Body of pancreas (tissue), 4 donors: ENCODE measurements around the gene PLCH1. TPM values are rescaled to one million over a fixed set of nuclear protein-coding genes. Genes with fewer than 3 reads are reported as not detected.

Source experiments
- ATAC-seq: fragments of 150-250 bp; one replicate; pipeline ENCODE4 v1.9.1; 2016
- DNase-seq, 4 donors: peaks; one replicate each; pipeline ENCODE4 v3.0.0-alpha.2; 2019
- H3K27ac ChIP-seq, 4 donors: fragments of 200-600 bp; sonication (generic); 1 replicate in 3 of 4; 2 replicates in 1 of 4; pipeline versions ENCODE4 v1.5.1 to v1.6.1; 2016 to 2019; ENCODE audit warnings: mild to moderate bottlenecking in 1 of 4, mixed read lengths in 1 of 4, moderate library complexity in 1 of 4
- H3K27me3 ChIP-seq, 2 donors: fragments of 200-600 bp; sonication (generic); one replicate each; pipeline ENCODE4 v1.6.0; 2016; ENCODE audit warnings: mild to moderate bottlenecking in 1 of 2
- H3K36me3 ChIP-seq, 2 donors: fragments of 200-600 bp; sonication (generic); replicated peaks in 1 of 2; 2 replicates each; pipeline ENCODE4 v1.5.1; 2016; ENCODE audit warnings: low read depth in 2 of 2; ENCODE audit not compliant: insufficient read depth in 1 of 2
- H3K4me1 ChIP-seq: fragments of 200-600 bp; sonication (generic); one replicate; pipeline ENCODE4 v1.6.0; 2016
- H3K4me3 ChIP-seq, 2 donors: fragments of 200-600 bp; sonication (generic); 1 replicate in 1 of 2; 2 replicates in 1 of 2; pipeline ENCODE4 v1.5.1; 2016 to 2019
- H3K9me3 ChIP-seq, 3 donors: fragments of 200-600 bp; sonication (generic); 1 replicate in 2 of 3; 2 replicates in 1 of 3; pipeline ENCODE4 v1.5.1; 2016
- CTCF ChIP-seq, 7 experiments: fragments of 450-650 bp in 4 of 7; fragments of 200-600 bp in 3 of 7; sonication (generic) in 3 of 7; IDR thresholded peaks; one replicate each; pipeline ENCODE4 v1.5.1; 2016 to 2019; ENCODE audit warnings: antibody characterized with exemption in 7 of 7
- POLR2A ChIP-seq, 3 donors: fragments of 450-650 bp; IDR thresholded peaks; one replicate each; pipeline ENCODE4 v1.6.1; 2016; ENCODE audit warnings: antibody characterized with exemption in 3 of 3, mild to moderate bottlenecking in 2 of 3
- whole genome bisulfite sequencing, 2 donors: methylation state at CpG; one replicate each; pipeline ENCODE4 v1.1.5; 2017; 5-methylcytosine and 5-hydroxymethylcytosine counted together
- intact Hi-C: fragments of 100-400 bp; cut with DNase I; formaldehyde crosslinking; loops from one replicate; pipeline ENCODE4 v1.15.1; 2023
- total RNA-seq, 2 donors: library from RNA; depleted of rRNA; stranded (reverse); fragments of >200 nt; gene quantifications; one replicate each; pipeline ENCODE4 v1.1.0, GENCODE V29; 2016

The PLCH1 gene
- total RNA-seq, 2 donors from 2014 or later, result 3.0 to 5.2 TPM

GRCh38 chr3:155360281-155360680, 384.6 kb downstream of the PLCH1 start:
- H3K36me3 ChIP-seq, result no peaks in the 10 kb centered on the region
- 78 to 83% methylated on average over 2 of the region's 2 CpGs for WGBS, 2 donors
- no peaks in the 10 kb centered on the region for H3K4me1 ChIP-seq
- H3K9me3 ChIP-seq, result no peaks in the 10 kb centered on the region
- H3K27me3 ChIP-seq, result no peaks in the 10 kb centered on the region
- DNase-seq, result no peak
- no peak overlapping the region for H3K27ac ChIP-seq
- no peak for ATAC-seq
- TF ChIP-seq CTCF (IDR thresholded peaks at IDR 0.05) (no peak), POLR2A (IDR thresholded peaks at IDR 0.05) (no peak)
- intact Hi-C loops, result no loop called here
- no peak overlapping the region for H3K4me3 ChIP-seq

- Histone ChIP-seq H3K27me3 (no peaks in the 10 kb centered on the region), H3K27ac (no peak overlapping the region), H3K4me3 (no peak overlapping the region), H3K9me3 (no peaks in the 10 kb centered on the region), H3K4me1 (no peaks in the 10 kb centered on the region), H3K36me3 (no peaks in the 10 kb centered on the region)
- no peak for ATAC-seq
- no peak for DNase-seq
- TF ChIP-seq CTCF (IDR thresholded peaks at IDR 0.05) (no peak), POLR2A (IDR thresholded peaks at IDR 0.05) (no peak)
- intact Hi-C loops, result no loop called here
- 47 to 51% methylated on average over 6 to 7 of the region's 7 CpGs for WGBS, 2 donors
Measured at GRCh38 chr3:155356594-155357370, 388.1 kb downstream of the PLCH1 start.

DNA sequence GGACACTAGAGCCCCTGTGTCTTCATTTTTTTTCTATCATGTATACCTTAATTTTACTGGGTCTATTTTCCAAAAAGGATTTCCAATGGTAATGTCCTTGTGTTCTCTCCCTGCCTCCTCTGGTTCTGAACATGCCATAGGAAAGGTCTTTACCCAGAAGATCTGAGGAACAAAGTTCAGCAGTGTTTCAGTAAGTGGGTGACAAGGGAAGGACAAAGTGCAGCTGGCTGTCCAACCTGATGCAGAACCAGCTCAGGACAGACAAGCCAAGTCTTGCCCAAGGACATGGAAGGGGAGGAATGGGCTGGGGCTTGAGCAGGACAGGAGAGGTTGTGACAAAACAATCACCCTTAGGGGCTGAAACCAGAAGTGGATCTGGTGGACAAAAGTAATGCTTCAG, 390.2 kb downstream of the PLCH1 start:
- intact Hi-C loops, result no loop called here
- no peaks in the 10 kb centered on the region for H3K27me3 ChIP-seq
- no peak overlapping the region for H3K27ac ChIP-seq
- H3K4me1 ChIP-seq, result no peaks in the 10 kb centered on the region
- H3K36me3 ChIP-seq, result no peaks in the 10 kb centered on the region
- H3K4me3 ChIP-seq, result no peak overlapping the region
- ATAC-seq, result no peak
- DNase-seq, result no peak
- TF ChIP-seq CTCF (IDR thresholded peaks at IDR 0.05), result no peak
- TF ChIP-seq POLR2A (IDR thresholded peaks at IDR 0.05), result no peak
- H3K9me3 ChIP-seq, result no peaks in the 10 kb centered on the region

- no peaks in the 10 kb centered on the region for H3K27me3 ChIP-seq
- no peak for DNase-seq
- intact Hi-C loops, result no loop called here
- H3K9me3 ChIP-seq, result no peaks in the 10 kb centered on the region
- WGBS, 2 donors, result 48 to 50% methylated on average over 6 of the region's 6 CpGs
- H3K27ac ChIP-seq, result no peak overlapping the region
- no peaks in the 10 kb centered on the region for H3K4me1 ChIP-seq
- H3K4me3 ChIP-seq, result no peak overlapping the region
- ATAC-seq, result no peak
- TF ChIP-seq CTCF (IDR thresholded peaks at IDR 0.05) (peak; percentile 18 to 72 (median 54)), POLR2A (IDR thresholded peaks at IDR 0.05) (no peak)
- H3K36me3 ChIP-seq, result no peaks in the 10 kb centered on the region
Measured at GRCh38 chr3:155352900-155353490, 391.9 kb downstream of the PLCH1 start.

DNA sequence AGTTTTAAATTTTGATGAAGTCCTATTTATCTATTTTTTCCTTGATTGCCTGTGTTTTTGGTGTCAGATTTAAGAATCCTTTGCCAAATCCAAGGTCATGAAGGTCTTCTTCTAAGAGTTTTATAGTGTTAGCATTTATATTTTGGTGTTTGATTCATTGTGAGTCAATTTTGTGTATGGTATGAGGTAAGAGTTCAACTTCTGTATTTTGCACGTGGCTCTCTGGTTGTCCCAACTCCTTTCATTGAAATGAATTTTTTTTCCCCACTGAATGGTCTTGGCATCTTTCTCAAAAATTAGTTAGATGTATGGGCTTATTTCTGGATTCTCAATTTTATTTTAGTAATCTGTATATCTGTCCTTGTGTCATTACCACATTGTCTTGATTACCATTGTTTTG, 394.3 kb downstream of the PLCH1 start:
- intact Hi-C loops, result no loop called here

More for the DNA sequence above, 394.3 kb downstream of the PLCH1 start:
- Histone ChIP-seq H3K27ac (no peak overlapping the region), H3K36me3 (no peaks in the 10 kb centered on the region), H3K4me1 (no peaks in the 10 kb centered on the region), H3K9me3 (no peaks in the 10 kb centered on the region), H3K27me3 (no peaks in the 10 kb centered on the region), H3K4me3 (no peak overlapping the region)
- ATAC-seq (no peak), DNase-seq (no peak)
- TF ChIP-seq CTCF (IDR thresholded peaks at IDR 0.05) (no peak), POLR2A (IDR thresholded peaks at IDR 0.05) (no peak)
- 79 to 84% methylated on average over 1 of the region's 1 CpG for WGBS, 2 donors
